K562 (cell line): Measurements from ENCODE around the gene ITPK1. TPM values are rescaled to one million over a fixed set of nuclear protein-coding genes. Genes with fewer than 3 reads are reported as not detected.

Experiments
- ATAC-seq: fragments of 200-7000 bp; cut with Tn5 transposase; 3 replicates; pipeline ENCODE4 v1.9.1; 2020; ENCODE audit warnings: moderate library complexity
- BruUV-seq: library from RNA; stranded (reverse); fragments of 400-500 nt; replicated peaks from 2 replicates; lab custom pipeline; 2021; lab: Mats Ljungman, UMichigan
- CTCF ChIA-PET: fragments of 300-600 bp; formaldehyde crosslinking; extraction: SDS; loops from one replicate; lab custom pipeline; 2021; ENCODE audit warnings: low intra/inter-chr PET ratio; lab: Yijun Ruan, JAX
- POLR2A ChIA-PET: fragments of 300-600, 350-650 bp; sonication (Branson Sonifier 250); formaldehyde crosslinking; extraction: SDS; loops from one replicate; lab custom pipeline; 2021; ENCODE audit warnings: antibody characterized with exemption, inconsistent platforms; lab: Yijun Ruan, JAX
- DNase-seq, 4 experiments: peaks; one replicate each; pipeline versions ENCODE4 v3.0.0 to v3.0.0-alpha.2; 2011 to 2018; ENCODE audit warnings: low spot score in 3 of 4, mixed read lengths in 3 of 4; ENCODE audit errors: extremely low read depth in 1 of 4
- FAIRE-seq: peaks from 2 replicates; lab custom pipeline; 2011; peaks lifted over from hg19 to GRCh38; lab: Jason Lieb, UNC
- H2AFZ ChIP-seq: 2 replicates; pipeline ENCODE4 v1.6.0; 2011; ENCODE audit warnings: low read depth, low read length, control low read depth, inconsistent platforms
- H3K27ac ChIP-seq: fragments of 200-600 bp; 3 replicates; pipeline ENCODE4 v1.8.0; 2011; ENCODE audit warnings: low read depth, mild to moderate bottlenecking, control low read depth, inconsistent platforms, low read length, moderate library complexity, mixed read lengths; ENCODE audit errors: extremely low read depth
- H3K27me3 ChIP-seq, 2 experiments: fragments of 300-600 bp in 1 of 2; 2 replicates in 1 of 2; 3 replicates in 1 of 2; pipeline versions ENCODE4 v1.6.0 to v1.8.0; 2011; ENCODE audit warnings: inconsistent platforms in 2 of 2, low read length in 2 of 2, mild to moderate bottlenecking in 1 of 2, mixed read lengths in 1 of 2, moderate library complexity in 1 of 2; ENCODE audit not compliant: control insufficient read depth in 2 of 2, insufficient read depth in 2 of 2
- H3K36me3 ChIP-seq: fragments of 300-600 bp; 3 replicates; pipeline ENCODE4 v1.8.0; 2011; ENCODE audit warnings: mild to moderate bottlenecking, low read length, inconsistent platforms; ENCODE audit not compliant: control insufficient read depth, insufficient read depth
- H3K4me1 ChIP-seq, 2 experiments: fragments of 200-600 bp in 1 of 2; replicated peaks in 1 of 2; 2 replicates in 1 of 2; 3 replicates in 1 of 2; pipeline versions ENCODE4 v1.5.1 to v1.8.0; 2011; ENCODE audit warnings: inconsistent platforms in 2 of 2, low read length in 2 of 2, mild to moderate bottlenecking in 1 of 2, mixed read lengths in 1 of 2, moderate library complexity in 1 of 2; ENCODE audit not compliant: control insufficient read depth in 2 of 2, insufficient read depth in 2 of 2
- H3K4me2 ChIP-seq: 2 replicates; pipeline ENCODE4 v1.6.1; 2011; ENCODE audit warnings: low read length, control low read depth, inconsistent platforms, mixed read lengths; ENCODE audit not compliant: insufficient read depth
- H3K4me3 ChIP-seq: fragments of 200-600 bp; sonication (generic), shearing (Covaris generic); 2 replicates; pipeline ENCODE4 v1.5.1; 2016; ENCODE audit warnings: control low read depth, inconsistent platforms
- H3K79me2 ChIP-seq: fragments of 200-600 bp; 3 replicates; pipeline ENCODE4 v1.8.0; 2011; ENCODE audit warnings: low read length, inconsistent platforms; ENCODE audit not compliant: control insufficient read depth, insufficient read depth
- H3K9ac ChIP-seq, 2 experiments: 2 replicates each; pipeline versions ENCODE4 v1.6.0 to v1.6.1; 2011; ENCODE audit warnings: low read depth in 2 of 2, low read length in 2 of 2, control low read depth in 1 of 2, inconsistent platforms in 1 of 2, mild to moderate bottlenecking in 1 of 2, mixed read lengths in 1 of 2; ENCODE audit not compliant: insufficient read depth in 1 of 2
- H3K9me1 ChIP-seq: one replicate; pipeline ENCODE4 v1.6.0; 2011; ENCODE audit warnings: inconsistent platforms, mild to moderate bottlenecking, low read length, moderate library complexity; ENCODE audit not compliant: control insufficient read depth, insufficient read depth
- H3K9me3 ChIP-seq: replicated peaks from 2 replicates; pipeline ENCODE4 v1.5.1; 2011; ENCODE audit warnings: low read depth, low read length, inconsistent platforms; ENCODE audit not compliant: control insufficient read depth, insufficient read depth
- H4K20me1 ChIP-seq: replicated peaks from 2 replicates; pipeline ENCODE4 v1.6.1; 2011; ENCODE audit warnings: low read length, inconsistent platforms, mixed read lengths; ENCODE audit not compliant: control insufficient read depth, insufficient read depth
- ATF1 ChIP-seq, 2 experiments: fragments of 450-650 bp in 1 of 2; IDR thresholded peaks; 2 replicates each; pipeline ENCODE4 v1.6.1; 2016; ENCODE audit warnings: missing compliant biosample characterization in 1 of 2, missing genetic modification characterization in 1 of 2
- DDX20 ChIP-seq: fragments of 450-650 bp; IDR thresholded peaks from 2 replicates; pipeline ENCODE4 v1.6.1; 2016; ENCODE audit warnings: missing genetic modification characterization, low read depth, mild to moderate bottlenecking, missing compliant biosample characterization, moderate library complexity
- E2F4 ChIP-seq: sonication (generic); formaldehyde crosslinking; IDR thresholded peaks from 2 replicates; pipeline ENCODE4 v1.8.0; 2022; ENCODE audit warnings: mild to moderate bottlenecking, low read depth, missing genetic modification reagents
- PTTG1 ChIP-seq: fragments of 450-650 bp; IDR thresholded peaks from 2 replicates; pipeline ENCODE4 v1.6.1; 2016; ENCODE audit warnings: low read depth, mild to moderate bottlenecking, missing genetic modification characterization, missing compliant biosample characterization
- RBM14 ChIP-seq: fragments of 200-400 bp; formaldehyde crosslinking; IDR thresholded peaks from 2 replicates; pipeline ENCODE4 v1.6.1; 2018; ENCODE audit warnings: low read depth, mild to moderate bottlenecking, low read length, moderate library complexity, borderline replicate concordance; ENCODE audit not compliant: insufficient read depth
- SIN3A ChIP-seq, 2 experiments: fragments of 150-350 bp in 1 of 2; IDR thresholded peaks; 2 replicates each; pipeline ENCODE4 v1.6.1; 2011 to 2016; ENCODE audit warnings: borderline replicate concordance in 2 of 2, low read depth in 2 of 2, low read length in 2 of 2, mild to moderate bottlenecking in 2 of 2, moderate library complexity in 2 of 2; ENCODE audit not compliant: control insufficient read depth in 1 of 2
- ZFPM2 ChIP-seq: fragments of 250-450 bp; sonication (Bioruptor Pico); IDR thresholded peaks from 2 replicates; pipeline ENCODE4 v1.5.1; 2022; ENCODE audit warnings: mild to moderate bottlenecking
- WGBS: fragments of 100-300 bp; shearing (Covaris generic); methylation state at CpG from one replicate; pipeline ENCODE4 v1.1.6; 2016; ENCODE audit warnings: low coverage, mixed read lengths; ENCODE audit not compliant: insufficient coverage; ENCODE audit errors: missing lambda C conversion rate; 5-methylcytosine and 5-hydroxymethylcytosine counted together
- in situ Hi-C: fragments of 300-500 bp; cut with MboI; formaldehyde crosslinking; loops from 4 replicates; pipeline ENCODE4 v1.15.0; 2018; ENCODE audit warnings: inconsistent platforms, mixed read lengths
- intact Hi-C: fragments of 100-400 bp; cut with micrococcal nuclease; formaldehyde crosslinking; loops from 2 replicates; pipeline ENCODE4 v1.14.2; 2022
- polyA plus RNA-seq, 8 experiments: library from polyadenylated mRNA; depleted of rRNA in 4 of 8; stranded (reverse) in 5 of 8; unstranded in 3 of 8; fragments of >200 nt; fragmentation: Nextera tagmentation in 2 of 8; fragmentation: Illumina TruSeq in 1 of 8; extraction: Ambion mirVana in 2 of 8; extraction: Trizol in 1 of 8; gene quantifications; 2 replicates each; pipeline versions ENCODE4 v1.2.1 to v1.2.3, GENCODE V29; 2011 to 2014; ENCODE audit warnings: inconsistent platforms in 1 of 8, missing spikeins in 1 of 8
- total RNA-seq, 7 experiments: library from RNA; depleted of rRNA in 6 of 7; stranded (reverse); fragments of >200 nt in 6 of 7; fragmentation: Illumina TruSeq in 2 of 7; extraction: Trizol in 2 of 7; gene quantifications; 2 replicates each; pipeline versions ENCODE4 v1.2.1 to v1.2.3, GENCODE V29; 2011 to 2021; ENCODE audit warnings: low replicate concordance in 1 of 7
- TF ChIP-seq, protein P1 (sequence below): fragments of 250-450 bp; sonication (Bioruptor Pico); IDR thresholded peaks from 2 replicates; pipeline ENCODE4 v1.4.0; 2020

Gene ITPK1
- total and polyA plus RNA-seq, 9 of the 15 experiments (the other 6 are each of a cell fraction or from before 2014, with no cell fraction given): 1.2 to 39.2 (median 23.0) TPM

DNA sequence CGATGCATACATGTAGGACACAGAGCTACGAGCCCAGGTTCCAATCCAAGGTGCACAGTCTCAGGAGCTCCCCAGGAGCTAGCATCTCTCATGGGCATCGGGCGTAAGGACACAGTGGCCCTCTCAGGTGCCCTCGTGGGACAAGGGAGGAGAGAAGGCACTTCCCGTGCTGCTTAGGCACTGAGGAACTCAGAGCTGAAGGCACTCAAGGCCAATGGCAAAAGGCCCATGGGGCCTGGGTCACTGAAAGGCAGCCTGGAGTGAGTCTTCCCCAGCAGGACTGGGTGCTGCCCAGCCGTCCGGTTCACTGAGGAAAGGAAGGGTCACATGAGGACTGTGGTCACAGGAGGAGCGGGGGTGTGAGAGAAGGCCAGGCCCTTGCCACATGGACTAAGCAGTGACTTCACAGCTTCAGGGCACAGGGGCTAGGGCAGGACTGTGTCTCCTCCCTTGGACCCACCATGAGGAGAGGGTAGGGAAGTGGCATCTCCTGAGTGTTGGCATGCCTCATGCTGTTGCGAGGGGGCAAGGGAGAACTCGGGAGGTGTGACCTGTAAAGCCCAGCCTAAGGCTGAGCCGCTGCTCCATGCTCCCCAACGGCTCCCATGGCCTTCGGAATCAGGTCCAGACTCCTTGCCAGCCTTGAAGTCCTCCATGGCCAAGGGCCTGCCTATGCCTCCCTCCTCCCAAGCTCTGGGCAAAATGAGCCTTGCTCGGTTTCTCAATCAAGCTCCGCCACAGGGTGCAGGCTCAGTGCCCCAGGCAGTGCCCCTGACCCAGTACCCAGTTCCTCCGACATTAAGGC, 141.0 kb downstream of the ITPK1 start:
- intact Hi-C loops: no loop called here

More for the DNA sequence above, 141.0 kb downstream of the ITPK1 start:
- 85% methylated on average over 11 of the region's 17 CpGs for WGBS
- Histone ChIP-seq H3K27ac (no peak overlapping the region), H3K9me1 (no peaks in the 10 kb centered on the region), H3K36me3 (no peaks in the 10 kb centered on the region; the same call in 2 of the 3 replicates), H3K4me2 (no peak overlapping the region), H3K4me1 (peaks cover 0 to 10% of the 10 kb centered on the region in 2 experiments; a peak in 1 of 5 replicates), H3K9me3 (no peaks in the 10 kb centered on the region), H2AFZ (no peak overlapping the region), H3K9ac (no peak overlapping the region), H4K20me1 (no peaks in the 10 kb centered on the region)
- no peak for DNase-seq
- BruUV-seq: no TSS peak
- POLR2A ChIA-PET: interaction anchor here (0.6 to 1.2 kb wide), 2 partner anchors 9 to 10 kb away, joined by 3 to 4 read pairs; no protein-coding TSS in a partner anchor
- CTCF ChIA-PET: no interaction called here
- FAIRE-seq: no peak
- TF ChIP-seq RBM14 (no peak), PTTG1 (tag) (no peak), ZFPM2 (CRISPR knock-in tag) (no peak), SIN3A (IDR thresholded peaks at IDR 0.05; ENCODE audit: borderline replicate concordance in 2 of 2, control insufficient read depth in 1 of 2, low read depth in 2 of 2, low read length in 2 of 2) (no peak), E2F4 (CRISPR knock-in tag) (no peak), ATF1 (CRISPR knock-in tag; IDR thresholded peaks at IDR 0.05) (no peak), ATF1 (tag; IDR thresholded peaks at IDR 0.05) (no peak), DDX20 (tag) (no peak)
- TF ChIP-seq, protein P1, sequence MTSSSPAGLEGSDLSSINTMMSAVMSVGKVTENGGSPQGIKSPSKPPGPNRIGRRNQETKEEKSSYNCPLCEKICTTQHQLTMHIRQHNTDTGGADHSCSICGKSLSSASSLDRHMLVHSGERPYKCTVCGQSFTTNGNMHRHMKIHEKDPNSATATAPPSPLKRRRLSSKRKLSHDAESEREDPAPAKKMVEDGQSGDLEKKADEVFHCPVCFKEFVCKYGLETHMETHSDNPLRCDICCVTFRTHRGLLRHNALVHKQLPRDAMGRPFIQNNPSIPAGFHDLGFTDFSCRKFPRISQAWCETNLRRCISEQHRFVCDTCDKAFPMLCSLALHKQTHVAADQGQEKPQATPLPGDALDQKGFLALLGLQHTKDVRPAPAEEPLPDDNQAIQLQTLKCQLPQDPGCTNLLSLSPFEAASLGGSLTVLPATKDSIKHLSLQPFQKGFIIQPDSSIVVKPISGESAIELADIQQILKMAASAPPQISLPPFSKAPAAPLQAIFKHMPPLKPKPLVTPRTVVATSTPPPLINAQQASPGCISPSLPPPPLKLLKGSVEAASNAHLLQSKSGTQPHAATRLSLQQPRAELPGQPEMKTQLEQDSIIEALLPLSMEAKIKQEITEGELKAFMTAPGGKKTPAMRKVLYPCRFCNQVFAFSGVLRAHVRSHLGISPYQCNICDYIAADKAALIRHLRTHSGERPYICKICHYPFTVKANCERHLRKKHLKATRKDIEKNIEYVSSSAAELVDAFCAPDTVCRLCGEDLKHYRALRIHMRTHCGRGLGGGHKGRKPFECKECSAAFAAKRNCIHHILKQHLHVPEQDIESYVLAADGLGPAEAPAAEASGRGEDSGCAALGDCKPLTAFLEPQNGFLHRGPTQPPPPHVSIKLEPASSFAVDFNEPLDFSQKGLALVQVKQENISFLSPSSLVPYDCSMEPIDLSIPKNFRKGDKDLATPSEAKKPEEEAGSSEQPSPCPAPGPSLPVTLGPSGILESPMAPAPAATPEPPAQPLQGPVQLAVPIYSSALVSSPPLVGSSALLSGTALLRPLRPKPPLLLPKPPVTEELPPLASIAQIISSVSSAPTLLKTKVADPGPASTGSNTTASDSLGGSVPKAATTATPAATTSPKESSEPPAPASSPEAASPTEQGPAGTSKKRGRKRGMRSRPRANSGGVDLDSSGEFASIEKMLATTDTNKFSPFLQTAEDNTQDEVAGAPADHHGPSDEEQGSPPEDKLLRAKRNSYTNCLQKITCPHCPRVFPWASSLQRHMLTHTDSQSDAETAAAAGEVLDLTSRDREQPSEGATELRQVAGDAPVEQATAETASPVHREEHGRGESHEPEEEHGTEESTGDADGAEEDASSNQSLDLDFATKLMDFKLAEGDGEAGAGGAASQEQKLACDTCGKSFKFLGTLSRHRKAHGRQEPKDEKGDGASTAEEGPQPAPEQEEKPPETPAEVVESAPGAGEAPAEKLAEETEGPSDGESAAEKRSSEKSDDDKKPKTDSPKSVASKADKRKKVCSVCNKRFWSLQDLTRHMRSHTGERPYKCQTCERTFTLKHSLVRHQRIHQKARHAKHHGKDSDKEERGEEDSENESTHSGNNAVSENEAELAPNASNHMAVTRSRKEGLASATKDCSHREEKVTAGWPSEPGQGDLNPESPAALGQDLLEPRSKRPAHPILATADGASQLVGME (CRISPR knock-in tag): no peak
- TF ChIP-seq, all 486 proteins: peak for 0
- in situ Hi-C loops: no loop called here
- Histone ChIP-seq H3K27me3 (no peaks in the 10 kb centered on the region), H3K79me2 (no peaks in the 10 kb centered on the region), H3K4me3 (no peak overlapping the region)
- no peak for ATAC-seq
